Femur (tissue), 1 donor: ENCODE measurements around the gene EFCAB11.
"Not testable (repeated sequence)": the region's sequence is repeated elsewhere in the genome, so short reads cannot be mapped to it uniquely, and the experiment has no call there.

ENCODE experiments used
- DNase-seq: peaks from one replicate; pipeline ENCODE4 v3.0.0-alpha.2; 2017

Gene EFCAB11

DNA sequence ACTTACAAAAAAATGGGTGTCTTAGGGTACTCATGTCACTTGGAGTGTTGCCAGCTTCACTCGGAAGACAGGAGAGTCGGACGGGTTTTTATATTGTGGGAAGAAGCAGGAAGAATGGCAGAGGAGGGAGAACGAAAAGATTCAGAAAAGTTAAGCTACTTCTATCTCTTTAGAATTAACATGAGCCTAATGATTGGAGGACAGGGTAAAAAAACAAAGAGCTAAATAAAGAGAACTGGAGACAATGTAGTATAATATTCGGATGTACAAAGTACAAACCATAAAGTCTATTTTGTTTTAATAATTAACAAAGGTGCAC is 43.9 kb downstream of the EFCAB11 start:
- DNase-seq = no peak

- no peak for DNase-seq
Observed at GRCh38 chr14:89909586-89909985, 44.9 kb downstream of the EFCAB11 start.

- no peak for DNase-seq
Observed at GRCh38 chr14:89908712-89909450, 45.6 kb downstream of the EFCAB11 start.

GRCh38 chr14:89907655-89908054 is 46.9 kb downstream of the EFCAB11 start:
- no peak for DNase-seq

GRCh38 chr14:89906000-89906399 is 48.5 kb downstream of the EFCAB11 start:
- DNase-seq = no peak

GRCh38 chr14:89903340-89903952 is 51.1 kb downstream of the EFCAB11 start:
- DNase-seq = no peak

GRCh38 chr14:89902881-89903280 is 51.6 kb downstream of the EFCAB11 start:
- DNase-seq = no peak

GRCh38 chr14:89900802-89901201 is 53.7 kb downstream of the EFCAB11 start:
- no peak for DNase-seq

DNA sequence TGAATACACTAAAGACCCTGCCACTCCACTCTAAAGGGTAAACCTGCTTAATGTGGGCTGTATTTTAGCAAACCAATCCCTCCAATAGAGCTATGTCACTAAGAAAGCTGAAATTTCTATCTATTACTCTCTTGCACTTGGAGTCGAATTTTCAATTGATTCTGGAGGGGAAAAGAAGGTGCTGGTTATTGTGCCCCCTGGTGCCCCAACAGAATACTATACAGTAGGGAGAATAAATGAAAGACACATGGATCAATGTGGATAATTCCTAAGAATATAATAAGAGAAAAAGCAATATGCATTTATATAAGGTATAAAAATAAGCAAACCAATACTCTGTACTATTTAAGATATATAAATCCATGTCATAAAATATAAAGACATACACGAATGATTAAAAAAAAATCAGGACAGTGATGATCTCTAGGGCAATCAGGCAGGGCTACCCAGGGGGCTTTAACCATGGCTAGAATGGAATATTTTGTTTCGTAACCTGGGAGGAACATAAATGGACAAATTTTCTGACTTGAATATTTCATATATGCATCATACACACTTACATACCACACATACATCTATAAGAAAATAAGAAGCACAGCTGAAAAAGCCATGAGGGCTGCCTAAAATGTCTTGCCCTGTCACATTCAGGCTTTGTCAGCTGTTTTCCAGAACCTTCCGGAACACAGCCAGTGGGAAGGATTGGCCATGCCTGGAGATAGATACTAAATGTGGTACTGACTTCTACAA is 54.4 kb downstream of the EFCAB11 start:
- peak; percentile 50 for DNase-seq

DNA sequence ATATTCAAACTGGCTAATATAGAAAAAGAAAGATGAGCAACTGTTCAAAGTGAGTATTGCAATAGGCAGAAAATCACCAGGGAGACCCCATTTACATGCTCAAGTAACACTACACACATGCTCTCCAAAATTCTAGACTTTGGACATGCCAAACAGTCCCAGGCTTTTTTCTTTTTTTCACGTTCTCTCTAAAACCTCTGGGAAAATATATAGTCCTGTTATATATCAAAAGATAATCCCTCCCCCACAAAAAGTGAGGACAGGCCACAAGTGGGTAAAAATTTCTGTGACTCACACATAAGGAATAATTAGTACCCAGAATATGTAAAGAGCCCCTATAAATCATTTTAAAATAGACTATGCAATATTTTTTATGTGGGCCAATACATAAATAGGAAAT is 55.2 kb downstream of the EFCAB11 start:
- DNase-seq = no peak

DNA sequence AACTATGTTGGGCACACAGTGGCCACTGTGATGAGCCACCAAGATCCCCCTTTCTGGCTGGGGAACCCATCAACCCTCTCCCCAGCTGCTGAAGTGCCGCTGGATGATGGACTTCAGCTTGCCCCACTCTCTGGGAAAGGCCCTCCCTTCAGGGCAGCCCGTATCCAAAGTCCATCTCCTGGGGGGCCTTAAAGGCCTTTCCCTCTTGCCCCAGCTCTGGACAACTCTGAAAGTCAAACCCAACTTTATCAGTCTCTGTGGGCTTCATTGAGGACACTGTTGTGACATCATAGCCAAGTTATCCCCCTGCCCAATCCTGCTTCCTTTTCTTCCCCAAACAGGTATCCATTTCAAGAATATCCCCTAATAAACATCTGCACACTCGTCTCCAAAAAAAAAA is 61.1 kb downstream of the EFCAB11 start:
- not testable (repeated sequence) for DNase-seq

GRCh38 chr14:89892953-89893352 is 61.6 kb downstream of the EFCAB11 start:
- no peak for DNase-seq

DNA sequence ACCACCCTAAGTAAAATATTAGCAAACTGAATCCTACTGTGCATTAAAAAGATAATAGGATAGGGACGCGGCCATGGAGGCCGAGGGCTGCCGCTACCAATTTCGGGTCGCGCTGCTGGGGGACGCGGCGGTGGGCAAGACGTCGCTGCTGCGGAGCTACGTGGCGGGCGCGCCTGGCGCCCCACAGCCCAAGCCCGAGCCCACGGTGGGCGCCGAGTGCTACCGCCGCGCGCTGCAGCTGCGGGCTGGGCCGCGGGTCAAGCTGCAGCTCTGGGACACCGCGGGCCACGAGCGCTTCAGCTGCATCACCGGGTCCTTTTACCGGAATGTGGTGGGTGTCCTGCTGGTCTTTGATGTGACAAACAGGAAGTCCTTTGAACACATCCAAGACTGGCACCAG is 62.8 kb downstream of the EFCAB11 start:
- DNase-seq = not testable (repeated sequence)

GRCh38 chr14:89891055-89891454 is 63.5 kb downstream of the EFCAB11 start:
- DNase-seq = no peak

GRCh38 chr14:89890589-89890988 is 63.9 kb downstream of the EFCAB11 start:
- no peak for DNase-seq

DNA sequence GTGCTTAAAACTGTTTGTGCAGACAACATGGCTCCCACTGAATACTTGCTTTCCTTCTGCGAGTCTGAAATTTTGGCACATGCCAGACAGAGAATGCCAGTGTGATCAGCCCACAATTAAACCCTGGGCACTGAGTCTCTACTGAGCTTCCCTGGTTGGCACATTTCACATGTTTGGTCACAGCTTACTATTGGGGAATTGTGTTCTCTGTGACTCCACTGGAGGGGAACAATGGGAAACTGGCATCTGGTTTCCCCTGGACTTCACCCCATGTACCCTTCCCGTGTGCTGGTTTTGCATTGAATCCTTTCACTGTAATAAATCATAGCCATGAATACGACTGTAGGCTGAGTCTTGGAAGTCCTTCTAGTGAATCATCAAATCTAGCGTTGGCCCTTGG is 64.9 kb downstream of the EFCAB11 start:
- no peak for DNase-seq

GRCh38 chr14:89884761-89885160 is 69.8 kb downstream of the EFCAB11 start:
- DNase-seq = no peak

DNA sequence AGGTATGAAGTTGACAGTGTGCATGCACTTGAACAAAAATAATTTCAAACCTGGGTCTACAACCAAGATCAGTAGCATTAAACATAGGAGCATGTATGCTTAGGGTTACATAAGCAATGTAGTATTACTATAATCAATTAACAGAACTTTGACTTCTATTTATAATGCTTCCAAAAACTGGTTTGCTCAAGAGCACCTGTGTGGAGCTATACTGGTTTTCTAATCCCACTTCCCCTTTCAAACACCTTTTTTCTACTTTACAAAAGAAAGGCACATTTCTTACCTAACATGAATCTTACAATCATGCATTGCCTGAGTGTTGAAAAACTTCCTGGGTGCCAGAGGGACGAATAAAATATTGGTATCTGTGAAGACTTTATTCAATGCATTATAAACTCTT is 72.7 kb downstream of the EFCAB11 start:
- no peak for DNase-seq

GRCh38 chr14:89874091-89874490 is 80.4 kb downstream of the EFCAB11 start:
- not testable (repeated sequence) for DNase-seq

DNA sequence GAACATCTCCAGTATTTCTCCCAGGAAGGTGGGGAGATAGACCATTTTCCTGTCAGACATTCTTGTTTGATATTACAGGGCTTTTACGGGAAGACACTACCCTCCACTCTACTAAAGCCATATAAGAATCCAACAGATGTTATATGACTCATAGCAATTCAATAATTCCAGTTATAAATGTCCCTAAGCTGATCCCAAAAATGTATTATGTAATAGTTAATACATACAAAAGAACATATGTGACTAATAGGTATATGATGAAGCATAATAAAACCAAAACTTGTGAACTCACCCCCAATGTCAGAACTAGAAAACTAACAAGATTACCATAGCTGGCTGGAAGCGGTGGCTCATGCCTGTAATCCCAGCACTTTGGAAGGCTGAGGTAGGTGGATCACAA is 84.2 kb downstream of the EFCAB11 start:
- DNase-seq = no peak

DNA sequence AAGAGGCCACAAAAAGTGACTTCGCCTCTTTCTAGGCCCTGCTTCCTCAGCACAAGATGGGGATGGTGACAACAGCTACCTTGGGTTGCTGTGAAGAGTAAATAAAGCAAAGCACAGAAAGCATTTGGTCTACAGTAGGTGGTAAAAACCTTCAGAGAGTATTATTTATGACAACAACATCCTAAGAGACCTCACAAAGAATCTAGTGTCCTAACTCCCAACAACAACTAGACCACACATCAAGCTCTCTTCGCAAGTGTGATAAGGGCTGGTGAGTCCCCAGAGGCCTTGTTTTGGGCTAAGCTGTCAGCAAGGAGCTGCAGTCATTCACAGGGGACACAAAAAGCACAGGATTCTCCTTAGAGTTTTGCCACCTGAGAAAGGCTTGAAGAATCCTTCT is 84.9 kb downstream of the EFCAB11 start:
- DNase-seq = no peak

DNA sequence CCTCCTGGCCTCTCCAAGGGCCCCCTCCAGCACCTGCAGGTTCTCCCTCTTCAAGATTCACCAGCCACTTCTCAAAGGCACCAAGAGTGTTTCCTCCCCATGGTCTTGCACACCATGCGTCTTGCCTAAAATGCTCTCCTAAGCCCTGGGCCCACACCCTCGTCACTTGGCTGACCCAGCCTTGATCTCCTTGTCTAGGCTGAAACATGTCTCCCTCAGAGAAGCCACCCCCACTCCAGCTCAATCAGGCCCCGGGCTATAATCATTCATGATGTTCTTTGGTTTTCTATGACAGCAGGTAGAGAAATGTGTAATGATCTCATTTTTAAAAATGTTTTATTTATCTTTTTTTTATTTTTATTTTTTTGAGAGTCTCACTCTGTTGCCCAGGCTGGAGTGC is 88.1 kb downstream of the EFCAB11 start:
- DNase-seq = no peak

- DNase-seq = no peak
Observed at GRCh38 chr14:89865153-89865552, 89.4 kb downstream of the EFCAB11 start.

DNA sequence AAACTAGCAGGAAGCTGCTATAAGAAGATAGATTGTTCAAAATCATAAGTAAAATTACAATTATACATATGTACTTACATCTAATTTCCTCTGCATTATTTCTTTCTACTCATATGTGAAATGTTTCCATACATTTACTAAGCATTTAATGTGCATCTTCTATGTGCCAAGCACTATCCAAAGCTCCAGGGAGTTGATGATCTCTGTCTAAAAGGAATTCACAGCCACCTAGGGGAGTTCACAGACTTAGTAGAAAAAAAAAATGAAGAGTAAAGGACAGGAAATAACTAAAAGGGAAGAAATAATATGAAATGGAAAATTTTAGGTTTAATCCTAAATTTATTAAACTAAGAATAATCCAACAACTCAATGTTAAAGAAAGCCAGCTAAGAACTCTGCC is 91.7 kb downstream of the EFCAB11 start:
- DNase-seq = no peak
